HG02840 (cell line): ENCODE data around the gene SDHA.
"Not testable (repeated sequence)": the region's sequence is repeated elsewhere in the genome, so short reads cannot be mapped to it uniquely, and the experiment has no call there.

Source experiments
- ATAC-seq: cut with Tn5 transposase; IDR thresholded peaks from one replicate; pipeline ENCODE4 v1.9.1; 2021; ENCODE audit warnings: mild to moderate bottlenecking, moderate library complexity, moderate number of reproducible peaks; ENCODE audit not compliant: unreplicated experiment, low FRiP score

The SDHA gene

GRCh38 chr5:251975-252374, 33.9 kb downstream of the SDHA start:
- ATAC-seq = not testable (repeated sequence)

- ATAC-seq = no peak
These were observed 34.4 kb downstream of the SDHA start for GRCh38 chr5:252546-252945.

DNA sequence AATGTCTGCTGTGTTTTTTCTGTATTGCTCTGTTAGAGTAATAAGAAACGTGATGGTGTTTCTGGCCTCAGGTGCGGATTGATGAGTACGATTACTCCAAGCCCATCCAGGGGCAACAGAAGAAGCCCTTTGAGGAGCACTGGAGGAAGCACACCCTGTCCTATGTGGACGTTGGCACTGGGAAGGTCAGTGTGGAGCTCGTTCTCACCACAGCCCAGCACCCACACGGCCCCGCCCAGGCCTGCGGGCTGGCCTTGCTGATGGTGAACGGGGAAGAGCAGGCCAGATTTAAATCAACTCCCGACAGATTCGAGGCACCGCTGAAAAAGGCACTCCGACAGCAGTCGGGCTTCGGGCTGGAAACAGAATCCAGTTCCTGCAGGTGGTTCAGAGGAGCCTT, 36.2 kb downstream of the SDHA start:
- not testable (repeated sequence) for ATAC-seq

DNA sequence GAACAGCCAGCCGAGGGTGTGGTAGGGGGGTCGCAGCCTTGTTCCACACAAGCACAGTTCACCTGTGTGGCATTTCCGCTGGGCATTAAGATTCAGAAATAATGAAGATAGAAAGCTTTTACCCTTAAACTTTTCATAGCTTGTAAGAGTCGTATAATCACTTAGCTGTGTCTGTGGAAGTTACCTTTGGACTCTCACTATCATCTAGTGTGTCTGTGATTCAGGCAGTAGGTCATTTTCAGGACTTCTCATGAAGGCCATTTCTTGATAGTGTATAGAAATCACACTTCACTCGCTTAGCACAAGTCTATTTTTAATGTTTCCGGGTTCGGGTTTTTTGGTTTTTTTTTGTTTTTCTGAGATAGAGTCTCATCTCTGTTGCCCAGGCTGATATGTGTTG, 37.0 kb downstream of the SDHA start:
- not testable (repeated sequence) for ATAC-seq

DNA sequence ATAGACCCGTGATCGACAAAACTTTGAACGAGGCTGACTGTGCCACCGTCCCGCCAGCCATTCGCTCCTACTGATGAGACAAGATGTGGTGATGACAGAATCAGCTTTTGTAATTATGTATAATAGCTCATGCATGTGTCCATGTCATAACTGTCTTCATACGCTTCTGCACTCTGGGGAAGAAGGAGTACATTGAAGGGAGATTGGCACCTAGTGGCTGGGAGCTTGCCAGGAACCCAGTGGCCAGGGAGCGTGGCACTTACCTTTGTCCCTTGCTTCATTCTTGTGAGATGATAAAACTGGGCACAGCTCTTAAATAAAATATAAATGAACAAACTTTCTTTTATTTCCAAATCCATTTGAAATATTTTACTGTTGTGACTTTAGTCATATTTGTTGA, 38.2 kb downstream of the SDHA start:
- ATAC-seq = not testable (repeated sequence)

- ATAC-seq = no peak
These were observed 39.0 kb downstream of the SDHA start for GRCh38 chr5:257148-257547.

- not testable (repeated sequence) for ATAC-seq
These were observed 45.3 kb downstream of the SDHA start for GRCh38 chr5:263275-263974.

DNA sequence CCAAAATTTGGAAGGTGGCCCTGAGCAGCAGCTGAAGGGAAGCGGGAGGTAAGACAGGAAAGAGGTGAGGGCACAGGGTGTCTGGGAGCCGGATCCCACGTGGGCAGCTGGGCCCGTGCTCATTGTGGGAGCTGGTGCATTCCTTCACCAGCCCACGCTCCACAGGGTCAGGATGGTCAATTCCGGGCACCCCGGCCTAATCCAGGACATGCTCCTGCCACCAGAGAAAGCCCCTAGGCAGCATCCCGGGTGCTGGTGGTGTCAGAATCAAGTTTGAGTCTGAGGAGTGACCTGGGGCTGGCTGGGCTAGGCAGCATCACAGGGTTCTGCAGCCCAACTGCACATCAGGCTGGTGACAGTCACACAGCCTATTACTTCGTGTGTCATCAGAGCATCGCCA, 46.2 kb downstream of the SDHA start:
- no peak for ATAC-seq

- not testable (repeated sequence) for ATAC-seq
These were observed 48.3 kb downstream of the SDHA start for GRCh38 chr5:266311-267026.

DNA sequence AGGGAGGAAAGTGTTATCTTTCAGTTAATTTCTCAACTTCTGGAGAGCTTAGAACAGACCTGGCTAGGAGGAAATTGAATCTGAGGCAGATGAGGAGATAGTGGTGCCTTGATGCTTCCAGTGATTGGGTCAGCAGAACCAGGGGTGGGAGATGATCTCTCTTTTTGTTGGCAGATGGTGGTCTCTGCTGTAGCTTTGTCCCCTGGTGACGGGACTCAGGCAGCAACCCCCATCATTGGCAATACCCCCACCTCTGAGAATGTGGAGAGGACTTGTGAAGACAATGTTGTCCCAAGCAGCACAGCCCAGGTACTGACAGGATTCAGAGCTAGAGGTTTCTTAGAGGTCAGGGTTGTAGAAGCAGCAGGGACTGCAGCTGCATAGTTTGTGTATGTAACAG, 49.6 kb downstream of the SDHA start:
- no peak for ATAC-seq

DNA sequence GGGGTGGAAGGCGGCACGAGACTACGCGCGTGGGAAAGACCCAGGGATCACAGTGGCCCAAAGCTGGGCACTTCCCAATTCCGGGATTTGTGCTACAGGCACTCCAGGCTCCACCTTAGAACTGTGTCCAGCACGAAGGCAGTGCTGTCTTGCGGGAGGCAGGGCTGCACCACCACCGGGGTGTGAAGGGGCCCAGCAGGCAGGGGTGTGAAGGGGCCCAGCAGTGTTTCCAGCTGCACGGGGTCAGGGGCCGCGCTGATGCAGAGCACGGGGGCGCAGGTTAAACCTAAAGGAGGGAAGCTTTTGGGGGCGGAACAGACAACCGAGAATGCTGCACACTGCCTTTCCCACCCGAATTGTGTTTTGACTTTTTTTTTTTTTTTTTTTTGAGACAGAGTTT, 52.2 kb downstream of the SDHA start:
- ATAC-seq = no peak

- ATAC-seq = not testable (repeated sequence)
These were observed 53.7 kb downstream of the SDHA start for GRCh38 chr5:271828-272167.

DNA sequence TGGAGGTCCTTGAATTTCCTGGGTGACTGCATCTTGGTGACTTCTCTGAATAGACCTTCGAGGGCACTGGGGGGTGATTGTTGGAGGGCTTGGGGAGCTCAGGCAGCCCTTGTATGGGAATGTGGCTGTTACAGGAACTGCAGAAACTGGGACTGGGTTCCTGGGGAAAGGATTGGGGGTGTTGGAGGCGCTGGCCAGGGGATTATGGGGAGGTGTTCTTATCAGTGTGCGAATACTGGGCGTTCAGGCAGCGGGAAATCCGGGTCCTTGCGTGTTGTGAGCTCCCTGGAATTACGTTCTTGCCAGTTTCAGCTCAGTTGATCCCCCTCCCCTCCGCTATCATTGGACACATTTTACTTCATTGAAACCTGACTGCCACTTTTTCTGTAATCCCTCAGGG, 55.0 kb downstream of the SDHA start:
- not testable (repeated sequence) for ATAC-seq

- not testable (repeated sequence) for ATAC-seq
These were observed 55.4 kb downstream of the SDHA start for GRCh38 chr5:273491-273890.

DNA sequence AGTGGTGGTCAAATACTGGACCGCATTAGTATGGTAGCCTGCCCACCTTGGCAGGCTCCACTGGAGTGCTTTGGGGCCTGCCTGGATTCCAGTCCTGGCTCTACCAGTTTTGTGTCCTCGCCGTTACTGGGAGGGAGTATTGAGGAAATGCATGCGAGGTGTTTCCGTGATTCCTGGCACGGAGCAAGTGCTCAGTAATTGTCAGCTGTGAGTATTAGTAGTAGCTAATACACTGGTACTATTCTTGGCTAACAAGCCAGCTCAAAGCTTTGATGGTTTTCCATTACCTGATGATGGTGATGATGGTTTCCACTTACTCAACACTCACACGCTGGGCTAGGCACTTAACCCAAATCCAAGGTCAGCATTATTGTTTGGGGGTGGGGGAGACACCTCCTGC, 56.2 kb downstream of the SDHA start:
- not testable (repeated sequence) for ATAC-seq

DNA sequence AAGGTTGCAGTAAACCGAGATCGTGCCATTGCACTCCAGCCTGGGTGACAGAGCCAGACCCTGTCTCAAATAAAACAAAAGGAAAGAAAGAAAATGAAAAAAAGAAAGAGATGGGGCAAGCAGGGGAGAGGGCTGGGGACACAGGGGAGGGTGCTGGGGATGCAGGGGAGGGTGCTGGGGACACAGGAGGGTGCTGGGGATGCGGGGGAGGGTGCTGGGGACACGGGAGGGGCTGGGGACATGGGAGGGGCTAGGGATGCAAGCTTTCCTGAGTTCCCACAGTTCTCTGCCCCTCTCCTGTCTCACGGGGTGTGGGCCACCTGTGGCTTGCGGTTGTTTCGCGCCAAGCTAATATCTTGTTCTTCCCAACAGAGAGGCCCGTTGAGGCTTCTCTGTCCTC, 60.5 kb downstream of the SDHA start:
- no peak for ATAC-seq

DNA sequence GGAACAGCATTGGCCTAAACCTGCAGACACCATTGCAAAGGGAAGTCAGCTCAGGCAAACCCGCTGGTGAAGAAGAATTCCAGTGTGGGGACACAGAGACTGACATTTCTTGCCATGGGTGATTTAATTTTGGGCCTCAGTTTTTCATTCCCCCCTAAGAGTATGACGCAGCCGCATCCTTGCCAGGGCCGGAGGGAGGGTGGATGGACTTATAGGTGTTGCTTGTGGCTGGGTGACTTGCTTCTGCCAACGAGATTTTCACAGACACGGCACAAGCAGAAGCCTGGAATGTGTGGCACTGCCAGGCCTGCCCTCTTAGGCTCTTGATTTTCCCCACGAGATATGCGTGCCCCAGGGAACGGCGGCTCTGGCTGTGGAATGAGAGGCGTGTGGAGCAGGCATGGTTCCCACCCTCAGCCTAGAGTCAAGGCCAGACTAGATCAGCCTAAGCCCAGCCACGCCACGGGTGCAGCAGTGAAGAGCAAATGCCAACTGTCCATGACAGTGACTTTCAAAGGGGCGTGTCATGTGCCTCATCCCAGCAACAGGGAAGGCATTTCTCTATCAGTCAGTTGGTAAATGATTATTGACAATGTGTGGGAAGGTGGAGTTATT, 61.0 kb downstream of the SDHA start:
- ATAC-seq = not testable (repeated sequence)

- ATAC-seq = no peak
These were observed 68.0 kb downstream of the SDHA start for GRCh38 chr5:285991-286557.

GRCh38 chr5:290200-290599, 72.1 kb downstream of the SDHA start:
- not testable (repeated sequence) for ATAC-seq

DNA sequence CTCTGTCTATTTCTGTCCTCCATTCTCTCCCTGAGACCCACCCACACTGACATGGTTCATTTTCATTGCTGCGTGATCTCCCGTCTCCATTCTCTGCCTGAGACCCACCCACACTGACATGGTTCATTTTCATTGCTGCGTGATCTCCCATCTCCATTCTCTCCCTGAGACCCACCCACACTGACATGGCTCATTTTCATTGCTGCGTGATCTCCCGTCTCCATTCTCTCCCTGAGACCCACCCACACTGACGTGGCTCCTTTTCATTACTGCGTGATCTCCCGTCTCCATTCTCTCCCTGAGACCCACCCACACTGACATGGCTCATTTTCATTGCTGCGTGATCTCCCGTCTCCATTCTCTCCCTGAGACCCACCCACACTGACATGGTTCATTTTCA, 73.2 kb downstream of the SDHA start:
- ATAC-seq = not testable (repeated sequence)

DNA sequence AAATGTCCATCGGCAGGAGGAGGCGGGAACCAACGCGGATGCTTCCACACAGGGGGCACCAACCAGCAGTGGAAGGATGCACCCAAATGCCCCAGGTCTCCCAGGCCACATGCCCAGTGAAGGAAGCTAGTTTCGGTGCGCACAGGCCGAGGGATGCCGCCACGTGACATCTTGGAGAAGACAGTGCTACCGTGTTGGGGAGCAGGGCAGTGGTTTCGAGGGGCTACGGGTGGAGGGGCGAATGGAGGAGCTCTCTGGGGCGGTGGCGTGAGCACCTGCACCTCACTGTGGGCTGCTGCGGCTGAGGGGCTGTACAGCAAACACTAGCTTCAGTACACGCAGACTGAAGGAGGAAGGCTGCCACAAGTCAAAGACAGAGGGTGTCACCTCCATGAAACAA, 76.7 kb downstream of the SDHA start:
- ATAC-seq = not testable (repeated sequence)
